Measurements from ENCODE around the gene WNT6. TPM values are rescaled to one million over a fixed set of nuclear protein-coding genes. Genes with fewer than 3 reads are reported as not detected.

Gene WNT6
- total RNA-seq, 1 experiment from 2014 or later, result 20.3 TPM

DNA sequence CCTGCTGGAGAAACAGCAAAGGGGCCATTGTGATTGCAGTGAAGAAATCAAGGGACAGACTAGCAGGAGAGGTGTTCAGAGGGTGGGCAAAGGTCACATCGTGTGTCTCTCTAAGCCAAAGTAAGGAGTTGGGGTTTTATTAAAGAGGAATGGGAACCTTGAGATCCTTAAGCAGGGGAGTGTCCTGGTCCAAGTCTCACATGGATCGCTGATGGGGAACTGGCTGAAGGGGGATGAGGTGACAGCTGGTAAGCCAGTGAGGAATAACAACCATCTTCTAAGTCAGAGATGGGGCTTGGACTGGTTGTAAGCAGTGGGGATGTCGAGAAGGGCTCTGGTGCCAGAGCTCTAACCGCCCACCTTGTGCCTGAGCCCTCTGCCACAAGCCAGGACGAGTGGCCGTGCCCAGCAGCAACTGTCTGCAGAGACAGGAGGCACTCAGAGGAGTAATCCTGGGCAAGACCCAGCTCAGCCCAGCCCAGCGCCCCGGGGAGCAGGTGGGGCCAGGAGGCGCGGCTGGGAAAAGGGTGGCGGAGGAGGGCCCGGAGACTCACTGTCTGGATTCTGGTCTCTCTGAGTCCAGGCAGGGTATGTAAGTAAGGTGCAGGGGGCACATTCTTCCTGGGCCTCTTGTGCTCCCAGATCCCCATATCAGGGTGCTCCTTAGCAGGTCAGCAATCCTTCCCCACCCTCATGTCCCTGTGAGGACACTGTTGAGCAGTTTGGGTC is 34.7 kb downstream of the WNT6 start:
- TF ChIP-seq, protein P1, sequence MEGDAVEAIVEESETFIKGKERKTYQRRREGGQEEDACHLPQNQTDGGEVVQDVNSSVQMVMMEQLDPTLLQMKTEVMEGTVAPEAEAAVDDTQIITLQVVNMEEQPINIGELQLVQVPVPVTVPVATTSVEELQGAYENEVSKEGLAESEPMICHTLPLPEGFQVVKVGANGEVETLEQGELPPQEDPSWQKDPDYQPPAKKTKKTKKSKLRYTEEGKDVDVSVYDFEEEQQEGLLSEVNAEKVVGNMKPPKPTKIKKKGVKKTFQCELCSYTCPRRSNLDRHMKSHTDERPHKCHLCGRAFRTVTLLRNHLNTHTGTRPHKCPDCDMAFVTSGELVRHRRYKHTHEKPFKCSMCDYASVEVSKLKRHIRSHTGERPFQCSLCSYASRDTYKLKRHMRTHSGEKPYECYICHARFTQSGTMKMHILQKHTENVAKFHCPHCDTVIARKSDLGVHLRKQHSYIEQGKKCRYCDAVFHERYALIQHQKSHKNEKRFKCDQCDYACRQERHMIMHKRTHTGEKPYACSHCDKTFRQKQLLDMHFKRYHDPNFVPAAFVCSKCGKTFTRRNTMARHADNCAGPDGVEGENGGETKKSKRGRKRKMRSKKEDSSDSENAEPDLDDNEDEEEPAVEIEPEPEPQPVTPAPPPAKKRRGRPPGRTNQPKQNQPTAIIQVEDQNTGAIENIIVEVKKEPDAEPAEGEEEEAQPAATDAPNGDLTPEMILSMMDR (IDR thresholded peaks at IDR 0.05; ENCODE audit: insufficient read depth in 1 of 2, low read depth in 1 of 2, low read length in 1 of 2, severe bottlenecking in 1 of 2, unreplicated experiment in 1 of 2), result no peak
- POLR2A ChIA-PET, result interaction anchor here (0.5 kb wide), 1 partner anchor 400 kb away, joined by 3 read pairs; no protein-coding TSS in a partner anchor
- Mint-ChIP-seq H3K4me3 (ENCODE audit: unreplicated experiment) (peak overlapping the region; percentile 66), H3K27me3 (ENCODE audit: insufficient read depth, unreplicated experiment) (no peaks in the 10 kb centered on the region), H3K4me1 (ENCODE audit: low read depth, unreplicated experiment) (peaks cover 45% of the 10 kb centered on the region), H3K27ac (ENCODE audit: unreplicated experiment) (peak overlapping the region; percentile 78), H3K36me3 (ENCODE audit: insufficient read depth, unreplicated experiment) (peaks cover 13% of the 10 kb centered on the region), H3K9me3 (ENCODE audit: unreplicated experiment) (no peaks in the 10 kb centered on the region)
- Histone ChIP-seq H3K4me3 (ENCODE audit: low read depth, low read length) (no peak overlapping the region), H3K9me3 (no peaks in the 10 kb centered on the region), H3K4me1 (peaks cover 52% of the 10 kb centered on the region), H3K36me3 (ENCODE audit: control insufficient read depth, insufficient read depth, low read length) (no peaks in the 10 kb centered on the region), H3K27me3 (replicated peaks; ENCODE audit: control insufficient read depth, insufficient read depth, low read length) (no peaks in the 10 kb centered on the region)
- CTCF ChIA-PET, result interaction anchor here (0.6 to 2.5 kb wide), 5 partner anchors 9 to 110 kb away, joined by 3 to 11 read pairs (median 3); no protein-coding TSS in a partner anchor
- DNase-seq, result peak in 1 of 2 experiments; percentile 43
- no TSS peak for BruUV-seq (replicated peaks)
- intact Hi-C loops (cut with micrococcal nuclease; ENCODE audit: unreplicated experiment), result no loop called here

DNA sequence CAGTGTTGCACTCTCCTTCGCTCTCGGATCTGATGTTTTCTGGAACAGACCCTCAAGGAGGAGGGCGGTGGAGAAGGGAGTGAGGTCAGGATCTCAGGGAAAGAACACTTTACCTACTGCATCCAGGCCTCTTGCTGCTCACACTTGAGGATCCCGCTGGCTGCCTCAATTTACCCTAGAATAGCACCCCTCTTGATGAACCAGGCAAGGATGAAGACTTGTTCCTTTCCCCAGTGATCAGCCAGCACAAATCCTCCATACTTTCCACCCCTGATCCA is 35.2 kb downstream of the WNT6 start:
- H3K4me3 Mint-ChIP-seq (ENCODE audit: unreplicated experiment), result peak overlapping the region; percentile 66
- Histone ChIP-seq H3K4me3 (ENCODE audit: low read depth, low read length) (no peak overlapping the region), H3K4me1 (peaks cover 52% of the 10 kb centered on the region), H3K9me3 (no peaks in the 10 kb centered on the region), H3K27me3 (replicated peaks; ENCODE audit: control insufficient read depth, insufficient read depth, low read length) (no peaks in the 10 kb centered on the region), H3K36me3 (ENCODE audit: control insufficient read depth, insufficient read depth, low read length) (no peaks in the 10 kb centered on the region)
- peak overlapping the region; percentile 78 for H3K27ac Mint-ChIP-seq (ENCODE audit: unreplicated experiment)
- DNase-seq, result no peak
- H3K36me3 Mint-ChIP-seq (ENCODE audit: insufficient read depth, unreplicated experiment), result peaks cover 13% of the 10 kb centered on the region
- intact Hi-C loops (cut with micrococcal nuclease; ENCODE audit: unreplicated experiment), result loop anchor here (5.0 kb wide), 1 partner anchor 67 kb away; no protein-coding TSS in a partner anchor
- BruUV-seq (replicated peaks), result TSS peak; percentile 39
- ChIA-PET POLR2A (interaction anchor here (0.5 to 1.0 kb wide), 2 partner anchors 15 to 400 kb away, joined by 3 to 5 read pairs; partner anchors contain the start of gene WNT10A), CTCF (interaction anchor here (1.3 to 2.5 kb wide), 2 partner anchors 10 to 18 kb away, joined by 3 to 11 read pairs; no protein-coding TSS in a partner anchor)
- no peaks in the 10 kb centered on the region for H3K9me3 Mint-ChIP-seq (ENCODE audit: unreplicated experiment)
- TF ChIP-seq, protein P1 (IDR thresholded peaks at IDR 0.05; ENCODE audit: insufficient read depth in 1 of 2, low read depth in 1 of 2, low read length in 1 of 2, severe bottlenecking in 1 of 2, unreplicated experiment in 1 of 2), result no peak
- H3K27me3 Mint-ChIP-seq (ENCODE audit: insufficient read depth, unreplicated experiment), result no peaks in the 10 kb centered on the region
- H3K4me1 Mint-ChIP-seq (ENCODE audit: low read depth, unreplicated experiment), result peaks cover 45% of the 10 kb centered on the region

DNA sequence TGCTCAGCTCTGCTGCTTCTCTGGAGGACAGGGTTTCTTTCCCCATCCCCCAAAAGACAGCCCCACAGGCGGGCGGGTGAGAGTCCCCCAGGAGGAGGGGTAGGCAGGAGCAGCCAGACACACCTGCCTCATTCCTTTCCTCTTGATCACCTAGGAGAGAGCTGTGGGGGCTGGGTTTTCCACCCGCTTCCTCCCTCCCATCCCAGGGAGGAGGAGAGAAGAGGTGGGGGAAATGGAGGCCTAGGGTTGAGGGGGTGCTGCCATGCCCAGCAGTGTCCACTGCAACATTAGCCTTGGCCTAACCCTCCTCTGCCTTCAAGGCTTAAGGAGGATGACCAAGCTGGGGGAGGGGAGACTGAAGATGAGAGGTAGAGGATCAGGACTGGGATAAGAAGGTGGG is 35.7 kb downstream of the WNT6 start:
- Histone ChIP-seq H3K4me1 (peaks cover 52% of the 10 kb centered on the region), H3K27me3 (replicated peaks; ENCODE audit: control insufficient read depth, insufficient read depth, low read length) (no peaks in the 10 kb centered on the region), H3K9me3 (no peaks in the 10 kb centered on the region), H3K4me3 (ENCODE audit: low read depth, low read length) (no peak overlapping the region), H3K36me3 (ENCODE audit: control insufficient read depth, insufficient read depth, low read length) (no peaks in the 10 kb centered on the region)
- H3K4me1 Mint-ChIP-seq (ENCODE audit: low read depth, unreplicated experiment), result peaks cover 45% of the 10 kb centered on the region
- POLR2A ChIA-PET, result interaction anchor here (0.5 to 1.0 kb wide), 2 partner anchors 15 to 399 kb away, joined by 3 to 5 read pairs; partner anchors contain the start of gene WNT10A
- peak; percentile 71 to 84 for DNase-seq
- peak overlapping the region; percentile 66 for H3K4me3 Mint-ChIP-seq (ENCODE audit: unreplicated experiment)
- H3K27me3 Mint-ChIP-seq (ENCODE audit: insufficient read depth, unreplicated experiment), result no peaks in the 10 kb centered on the region
- H3K36me3 Mint-ChIP-seq (ENCODE audit: insufficient read depth, unreplicated experiment), result peaks cover 13% of the 10 kb centered on the region
- CTCF ChIA-PET, result interaction anchor here (0.6 to 2.5 kb wide), 4 partner anchors 10 to 400 kb away, joined by 3 to 11 read pairs (median 4); no protein-coding TSS in a partner anchor
- intact Hi-C loops (cut with micrococcal nuclease; ENCODE audit: unreplicated experiment), result loop anchor here (5.0 kb wide), 1 partner anchor 67 kb away; no protein-coding TSS in a partner anchor
- no TSS peak for BruUV-seq (replicated peaks)
- no peaks in the 10 kb centered on the region for H3K9me3 Mint-ChIP-seq (ENCODE audit: unreplicated experiment)
- peak overlapping the region; percentile 78 for H3K27ac Mint-ChIP-seq (ENCODE audit: unreplicated experiment)
- TF ChIP-seq, protein P1 (IDR thresholded peaks at IDR 0.05; ENCODE audit: insufficient read depth in 1 of 2, low read depth in 1 of 2, low read length in 1 of 2, severe bottlenecking in 1 of 2, unreplicated experiment in 1 of 2), result no peak

Data from Caco-2 (cell line).